GM19351 (cell line): ENCODE measurements around the gene SCAMP3.
"Not testable (repeated sequence)": the region's sequence is repeated elsewhere in the genome, so short reads cannot be mapped to it uniquely, and the experiment has no call there.

ENCODE experiments used
- ATAC-seq: cut with Tn5 transposase; IDR thresholded peaks from one replicate; pipeline ENCODE4 v1.9.1; 2021; ENCODE audit warnings: mild to moderate bottlenecking, moderate library complexity; ENCODE audit not compliant: unreplicated experiment

SCAMP3 gene

GRCh38 chr1:155261852-155262673 is at the start of gene SCAMP3:
TSS of gene SCAMP3 (minus strand) at chr1:155262360. CDS start at chr1:155262151, 209 bp downstream.
- peak; percentile 92 for ATAC-seq

DNA sequence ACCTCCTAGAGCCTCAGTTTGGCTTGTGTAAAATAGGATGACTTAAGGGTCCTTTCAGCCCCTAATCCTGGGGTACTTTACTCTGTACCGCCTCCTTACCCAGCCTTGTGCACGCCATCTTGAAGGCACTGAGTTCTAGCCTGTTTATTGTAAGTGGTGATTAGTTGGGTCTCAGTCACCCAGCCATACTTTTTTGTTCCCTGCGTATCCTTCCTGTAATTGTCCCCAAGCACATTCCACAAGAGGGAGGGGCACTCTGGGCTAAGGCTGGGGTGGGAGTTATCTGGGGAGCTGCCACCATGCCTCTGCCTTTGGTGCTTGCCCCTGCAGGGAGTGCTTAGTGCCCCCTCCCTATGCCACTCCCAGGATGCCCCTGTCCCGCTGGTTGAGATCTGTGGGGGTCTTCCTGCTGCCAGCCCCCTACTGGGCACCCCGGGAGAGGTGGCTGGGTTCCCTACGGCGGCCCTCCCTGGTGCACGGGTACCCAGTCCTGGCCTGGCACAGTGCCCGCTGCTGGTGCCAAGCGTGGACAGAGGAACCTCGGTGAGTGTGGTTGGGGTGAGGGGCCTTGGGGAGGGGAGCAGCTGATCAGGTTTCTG is 47.4 kb upstream of the SCAMP3 start:
- no peak for ATAC-seq

- peak; percentile 97 for ATAC-seq
Measured at GRCh38 chr1:155308493-155309422, 46.6 kb upstream of the SCAMP3 start, which contains the start of gene FDPS. TSS of gene FDPS (plus strand) at chr1:155308866. CDS start at chr1:155309790, 924 bp downstream.

DNA sequence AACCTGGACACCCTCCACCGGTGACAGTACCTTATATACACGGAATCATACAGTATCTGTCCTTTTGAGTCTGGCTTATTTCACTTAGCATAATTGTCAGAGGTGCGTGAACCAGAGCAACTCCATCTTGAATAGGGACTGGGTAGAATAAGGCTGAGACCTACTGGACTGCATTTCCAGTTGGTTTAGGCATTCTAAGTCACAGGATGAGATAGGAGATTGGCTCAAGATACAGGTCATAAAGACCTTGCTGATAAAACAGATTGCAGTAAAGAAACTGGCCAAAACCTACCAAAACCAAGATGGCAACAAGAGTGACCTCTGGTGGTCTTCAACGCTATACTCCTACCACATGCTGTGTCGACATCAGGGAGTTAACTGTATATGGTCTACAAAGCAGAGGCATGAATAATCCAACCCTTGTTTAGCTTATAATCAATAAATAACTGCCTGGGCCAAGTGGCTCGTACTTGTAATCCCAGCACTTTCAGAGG is 45.1 kb upstream of the SCAMP3 start:
- no peak for ATAC-seq

DNA sequence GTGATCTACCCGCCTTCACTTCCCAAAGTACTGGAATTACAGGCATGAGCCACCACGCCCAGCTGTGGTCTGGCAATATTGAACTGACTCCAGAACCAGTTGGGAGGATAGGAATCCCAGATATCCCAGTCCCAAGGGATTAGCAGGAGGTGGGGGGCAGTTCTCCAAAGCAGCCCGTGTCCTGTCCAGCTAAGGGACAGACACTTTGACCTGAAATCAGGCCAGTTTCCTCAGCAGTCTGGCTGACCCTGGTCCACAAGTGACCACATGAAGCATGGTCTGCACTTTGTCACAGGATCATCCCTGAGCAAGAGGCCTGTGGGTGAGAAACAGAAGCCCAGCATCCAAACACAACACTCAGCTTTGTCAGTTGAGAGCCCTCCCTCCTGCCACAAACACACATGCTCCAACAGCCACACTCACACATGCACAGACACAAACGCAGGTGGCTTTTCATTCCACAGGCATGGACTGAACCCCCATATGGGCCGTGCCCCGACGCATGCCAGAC is 43.8 kb upstream of the SCAMP3 start:
- no peak for ATAC-seq

- ATAC-seq = no peak
Measured at GRCh38 chr1:155304558-155305063, 42.5 kb upstream of the SCAMP3 start.

DNA sequence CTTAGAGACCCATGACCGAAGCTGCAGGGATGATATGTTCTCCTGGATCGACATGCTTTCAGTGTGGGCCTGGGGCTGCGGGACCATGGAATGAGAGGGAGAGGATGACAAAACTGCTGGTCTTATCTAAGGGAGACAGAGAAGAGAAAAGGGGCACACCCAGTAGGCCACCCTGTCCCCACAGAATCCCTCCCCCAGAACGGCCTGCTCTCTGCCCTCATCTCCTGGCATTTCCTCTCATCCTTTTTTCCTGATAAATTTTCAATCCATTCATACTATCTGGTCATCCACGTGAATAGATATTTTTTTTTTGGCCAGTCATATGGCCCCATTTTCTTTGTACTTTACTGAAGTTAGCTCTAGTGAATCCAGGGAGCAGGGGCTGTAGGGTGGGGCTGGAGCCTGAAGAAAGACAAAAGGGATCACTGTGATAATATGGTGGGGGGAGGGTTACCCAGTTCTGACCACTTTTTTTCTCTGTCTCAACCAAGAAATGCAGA is 39.2 kb upstream of the SCAMP3 start, which contains the start of gene PKLR:
PKLR (minus strand) TSS at position 97 of the 500 bp plus-strand sequence; CDS start at position 54, 43 bp downstream.
- no peak for ATAC-seq

DNA sequence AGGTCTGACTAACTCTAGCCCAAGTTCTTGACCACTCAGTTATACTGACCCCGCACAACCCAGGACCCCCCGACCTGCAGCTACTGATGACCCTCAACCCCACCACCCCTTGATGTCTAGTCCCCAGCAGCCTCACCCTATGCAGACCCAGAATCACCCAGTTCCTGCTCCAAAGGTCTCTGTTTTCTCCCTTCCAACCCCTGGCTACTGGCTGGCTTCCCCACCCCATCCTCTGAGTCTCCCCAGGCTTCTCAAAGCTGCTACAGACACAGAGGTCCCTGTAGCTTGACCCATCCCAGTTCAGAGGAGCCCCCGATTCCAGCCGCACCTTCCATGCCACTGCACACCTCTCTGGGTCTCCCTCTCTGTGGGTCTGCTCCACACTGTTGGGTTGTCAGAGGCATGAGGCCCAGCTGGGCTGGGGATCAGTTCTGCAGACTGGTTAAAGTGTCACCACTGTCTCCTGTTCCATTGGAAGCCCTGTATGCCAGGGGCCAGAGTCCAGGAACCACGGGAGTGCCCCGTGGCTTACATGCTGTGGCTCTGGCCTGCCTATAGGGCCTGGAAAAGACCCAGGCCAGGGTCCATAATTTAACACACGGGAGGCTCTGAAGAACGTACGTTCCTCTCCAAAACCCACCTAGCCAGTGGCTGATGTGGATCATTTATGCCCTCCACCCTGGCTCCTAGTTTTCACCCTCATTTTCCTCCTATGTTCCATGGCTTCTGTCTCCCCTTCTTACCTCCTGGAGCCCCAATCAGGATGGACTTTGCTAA is 38.6 kb upstream of the SCAMP3 start:
- no peak for ATAC-seq

DNA sequence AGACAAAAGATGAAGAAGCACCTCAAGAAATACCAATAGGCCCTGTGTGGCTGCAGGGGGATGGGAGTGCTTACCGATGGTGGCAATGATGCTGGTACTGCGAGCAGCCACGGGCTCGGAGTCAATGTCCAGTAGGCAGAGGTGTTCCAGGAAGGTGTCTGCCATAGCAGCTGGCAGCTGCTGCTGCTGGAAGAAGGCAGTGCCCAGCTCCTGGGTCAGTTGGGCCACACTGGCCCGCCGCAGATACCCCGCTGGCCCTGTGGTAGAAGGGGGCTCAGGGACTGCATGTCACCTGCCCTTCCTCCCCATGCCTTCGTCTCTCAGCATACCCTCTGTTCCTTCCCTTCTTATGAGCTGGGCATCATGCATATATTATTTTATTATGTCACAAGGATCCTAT is 37.9 kb upstream of the SCAMP3 start:
- no peak for ATAC-seq

- ATAC-seq = no peak
Measured at GRCh38 chr1:155297384-155297783, 35.2 kb upstream of the SCAMP3 start.

GRCh38 chr1:155296661-155297060 is 34.5 kb upstream of the SCAMP3 start:
- no peak for ATAC-seq

DNA sequence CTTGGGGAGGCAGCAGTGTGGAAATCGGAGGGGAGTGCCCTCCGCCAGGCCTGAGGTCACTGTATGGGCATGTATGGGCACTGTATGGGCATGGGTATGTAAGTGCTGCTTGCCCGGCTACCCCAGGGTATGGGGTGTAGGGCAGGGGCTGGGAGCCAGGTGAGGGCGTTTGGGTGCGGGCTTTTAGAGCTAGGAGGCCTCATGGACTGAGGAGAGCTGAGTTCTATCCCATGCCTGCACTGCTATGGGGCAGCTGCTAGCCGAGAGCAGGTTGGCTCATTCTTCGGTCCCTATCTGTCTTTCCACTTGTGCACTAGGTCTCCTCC is 33.7 kb upstream of the SCAMP3 start:
- ATAC-seq = no peak

- no peak for ATAC-seq
Measured at GRCh38 chr1:155295183-155295941, 33.2 kb upstream of the SCAMP3 start.

DNA sequence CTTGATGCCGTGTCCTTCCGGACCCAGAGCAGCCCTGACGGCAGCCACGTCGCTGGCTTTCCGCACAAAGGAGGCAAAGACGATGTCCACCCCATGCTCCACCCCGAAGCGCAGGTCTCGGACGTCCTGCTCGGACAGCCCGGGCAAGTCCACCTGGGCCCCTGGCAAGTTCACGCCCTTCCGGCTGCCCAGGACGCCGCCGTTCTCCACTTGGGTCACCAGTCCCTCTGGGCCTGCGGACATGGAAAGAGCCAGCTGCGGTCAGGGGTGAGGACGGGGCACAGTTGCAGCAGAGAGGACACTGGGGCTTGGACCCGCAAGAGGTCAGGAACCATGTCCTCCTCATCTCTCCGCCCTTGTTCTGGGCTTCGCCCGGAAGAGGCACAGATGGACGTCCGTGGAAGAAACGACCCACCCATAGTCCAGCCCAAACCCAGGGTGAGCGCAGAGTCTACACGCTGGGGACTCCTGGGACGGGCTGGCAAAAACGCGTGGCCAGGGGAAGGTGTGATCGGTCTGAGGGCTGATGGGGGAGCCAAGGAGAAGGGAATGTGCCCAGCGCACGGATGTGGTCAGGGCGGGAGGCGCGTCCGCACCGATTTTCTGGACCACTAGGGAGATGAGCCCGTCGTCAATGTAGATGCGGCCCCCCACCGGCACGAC is 32.5 kb upstream of the SCAMP3 start:
- ATAC-seq = no peak

- no peak for ATAC-seq
Measured at GRCh38 chr1:155293086-155293749, 31.1 kb upstream of the SCAMP3 start.

DNA sequence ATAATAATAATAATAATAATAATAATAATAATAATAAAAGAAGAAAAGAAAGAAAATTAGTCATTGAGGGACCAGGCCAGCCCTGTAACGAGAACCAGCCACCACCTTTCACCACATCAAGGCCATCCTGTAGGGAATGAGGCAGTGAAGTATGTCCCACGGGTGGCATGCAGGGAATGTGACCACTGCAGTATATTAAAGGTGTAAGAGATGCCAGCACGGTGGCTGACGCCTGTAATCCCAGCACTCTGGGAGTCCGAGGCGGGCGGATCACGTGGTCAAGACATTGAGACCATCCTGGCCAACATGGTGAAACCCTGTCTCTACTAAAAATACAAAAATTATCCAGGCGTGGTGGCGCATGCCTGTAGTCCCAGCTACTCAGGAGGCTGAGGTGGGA is 28.8 kb upstream of the SCAMP3 start:
- ATAC-seq = not testable (repeated sequence)

DNA sequence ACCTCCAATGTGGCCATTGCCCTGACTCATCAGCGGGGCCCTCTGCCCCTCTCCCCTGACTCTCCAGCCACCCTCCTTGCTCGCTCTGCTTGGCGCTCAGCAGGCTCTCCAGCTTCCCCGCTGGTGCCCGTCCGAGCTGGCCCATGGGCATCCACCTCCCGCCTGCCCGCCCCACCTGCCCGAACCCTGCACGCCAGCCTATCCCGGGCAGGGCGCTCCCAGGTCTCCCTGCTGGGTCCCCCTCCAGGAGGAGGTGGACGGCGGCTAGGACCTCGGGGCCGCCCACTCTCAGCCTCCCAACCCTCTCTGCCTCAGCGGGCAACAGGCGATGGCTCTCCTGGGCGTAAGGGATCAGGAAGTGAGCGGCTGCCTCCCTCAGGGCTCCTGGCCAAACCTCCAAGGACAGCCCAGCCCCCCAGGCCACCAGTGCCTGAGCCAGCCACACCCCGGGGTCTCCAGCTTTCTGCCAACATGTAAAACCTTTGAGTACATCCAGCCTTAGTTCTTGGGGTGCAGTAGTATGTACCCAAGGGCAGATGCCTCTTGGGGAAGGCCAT is 25.9 kb upstream of the SCAMP3 start:
- no peak for ATAC-seq

- no peak for ATAC-seq
Measured at GRCh38 chr1:155286544-155286943, 24.4 kb upstream of the SCAMP3 start.
